ENCODE results near the gene GOLGA8R.
"Not testable (repeated sequence)": the region's sequence is repeated elsewhere in the genome, so short reads cannot be mapped to it uniquely, and the experiment has no call there.

The GOLGA8R gene, protein sequence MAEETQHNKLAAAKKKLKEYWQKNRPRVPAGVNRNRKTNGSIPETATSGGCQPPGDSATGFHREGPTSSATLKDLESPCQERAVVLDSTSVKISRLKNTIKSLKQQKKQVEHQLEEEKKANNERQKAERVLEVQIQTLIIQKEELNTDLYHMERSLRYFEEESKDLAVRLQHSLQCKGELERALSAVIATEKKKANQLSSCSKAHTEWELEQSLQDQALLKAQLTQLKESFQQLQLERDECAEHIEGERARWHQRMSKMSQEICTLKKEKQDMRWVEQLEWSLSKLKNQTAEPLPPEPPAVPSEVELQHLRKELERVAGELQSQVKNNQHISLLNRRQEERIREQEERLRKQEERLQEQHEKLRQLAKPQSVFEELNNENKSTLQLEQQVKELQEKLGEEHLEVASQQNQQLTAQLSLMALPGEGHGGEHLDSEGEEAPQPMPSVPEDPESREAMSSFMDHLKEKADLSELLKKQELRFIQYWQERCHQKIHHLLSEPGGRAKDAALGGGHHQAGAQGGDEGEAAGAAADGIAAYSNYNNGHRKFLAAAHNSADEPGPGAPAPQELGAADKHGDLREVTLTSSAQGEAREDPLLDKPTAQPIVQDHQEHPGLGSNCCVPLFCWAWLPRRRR

DNA sequence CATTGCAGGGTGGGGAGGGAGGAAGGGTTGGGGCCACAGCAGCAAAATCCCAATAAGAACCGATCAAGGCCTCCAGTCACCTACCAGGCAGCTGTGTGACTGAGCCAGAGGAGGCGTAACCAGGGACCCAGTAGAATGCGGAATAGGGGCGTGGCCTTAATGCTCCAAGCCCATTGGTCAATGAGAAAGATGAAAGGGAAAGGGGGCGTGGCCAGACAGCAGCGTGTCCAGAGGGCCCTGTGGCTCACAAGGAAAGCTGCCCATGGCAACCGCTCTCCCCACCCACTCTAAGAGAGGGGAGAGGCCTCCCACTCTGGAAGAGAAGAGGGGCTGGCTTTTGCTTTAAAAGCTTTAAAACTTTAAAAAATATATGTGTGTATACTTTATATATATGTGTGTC is at the start of gene GOLGA8R:
TSS of gene GOLGA8R (minus strand) at position 101 of the 400 bp plus-strand sequence. CDS start at position 3, 98 bp downstream.
- DNase-seq, result not testable (repeated sequence)

DNA sequence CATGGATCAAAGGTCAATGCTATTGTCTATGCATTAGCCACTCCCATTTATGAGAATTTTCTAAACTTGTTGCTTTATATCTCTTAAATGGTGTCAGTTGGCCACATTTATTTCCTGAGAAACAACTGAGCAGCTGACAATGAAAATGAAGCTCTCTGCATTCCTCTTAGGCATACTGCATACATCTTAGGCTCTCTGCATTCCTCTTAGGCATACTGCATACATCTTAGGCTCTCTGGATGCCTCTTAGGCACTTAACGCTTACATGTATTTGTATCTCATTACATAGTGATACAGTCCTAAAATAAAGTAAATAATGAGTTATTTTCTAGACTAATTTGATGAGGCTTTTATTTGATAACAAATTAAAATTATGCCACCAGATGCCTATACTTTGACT is 49.8 kb upstream of the GOLGA8R start:
- not testable (repeated sequence) for DNase-seq

DNA sequence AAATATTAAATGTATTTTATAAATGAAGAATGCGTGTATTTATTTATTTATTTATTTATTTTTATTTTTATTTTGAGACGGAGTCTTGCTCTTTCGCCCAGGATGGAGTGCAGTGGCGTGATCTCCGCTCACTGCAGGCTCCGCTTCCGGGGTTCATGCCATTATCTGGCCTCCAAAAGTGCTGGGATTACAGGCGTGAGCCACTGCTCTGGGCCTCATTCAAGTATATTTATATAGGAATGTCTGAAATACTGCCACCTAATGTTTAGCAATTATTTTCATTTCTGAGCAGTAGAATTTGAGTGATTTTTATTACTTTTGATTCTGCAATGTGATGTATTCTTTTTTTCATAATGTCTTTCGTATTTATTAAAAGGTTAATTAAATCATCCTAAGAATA is 48.1 kb upstream of the GOLGA8R start:
- DNase-seq, result not testable (repeated sequence)

DNA sequence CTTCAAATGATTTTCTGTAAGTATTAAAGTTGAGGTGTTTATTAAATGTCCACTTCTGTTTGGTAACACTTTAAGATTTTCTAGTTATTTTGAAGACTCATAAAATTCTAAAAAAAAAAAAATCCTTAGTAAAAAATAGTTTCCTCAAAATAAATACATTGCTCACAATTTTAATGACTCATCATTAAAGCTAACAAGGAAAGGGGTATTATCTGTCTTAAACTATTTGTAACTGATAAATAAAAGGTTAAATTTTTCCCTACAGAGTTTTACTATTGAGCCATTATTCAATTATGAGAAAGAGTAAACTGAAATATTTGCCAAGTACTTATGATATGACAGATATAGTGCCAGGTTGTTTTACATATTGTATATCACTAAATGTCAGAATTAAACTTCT is 38.6 kb upstream of the GOLGA8R start:
- not testable (repeated sequence) for DNase-seq

DNA sequence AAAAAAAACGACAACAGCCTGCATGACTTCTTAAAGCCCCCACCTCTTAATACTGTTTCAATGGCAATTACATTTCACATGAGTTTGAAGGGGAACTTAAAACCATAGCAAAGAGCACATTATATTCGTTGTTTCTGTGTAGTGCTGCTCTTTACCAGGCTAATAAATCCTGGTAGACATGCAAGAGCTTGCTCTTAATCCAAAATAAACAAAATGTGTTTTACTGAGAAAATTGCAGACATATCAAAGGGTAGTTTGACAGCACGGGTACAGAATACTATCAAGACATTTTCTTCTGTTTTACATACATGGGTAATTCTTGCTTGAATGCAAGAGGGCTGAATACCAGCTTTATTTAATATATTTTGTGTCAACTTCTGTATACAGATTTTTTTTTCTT is 24.3 kb upstream of the GOLGA8R start:
- not testable (repeated sequence) for DNase-seq

DNA sequence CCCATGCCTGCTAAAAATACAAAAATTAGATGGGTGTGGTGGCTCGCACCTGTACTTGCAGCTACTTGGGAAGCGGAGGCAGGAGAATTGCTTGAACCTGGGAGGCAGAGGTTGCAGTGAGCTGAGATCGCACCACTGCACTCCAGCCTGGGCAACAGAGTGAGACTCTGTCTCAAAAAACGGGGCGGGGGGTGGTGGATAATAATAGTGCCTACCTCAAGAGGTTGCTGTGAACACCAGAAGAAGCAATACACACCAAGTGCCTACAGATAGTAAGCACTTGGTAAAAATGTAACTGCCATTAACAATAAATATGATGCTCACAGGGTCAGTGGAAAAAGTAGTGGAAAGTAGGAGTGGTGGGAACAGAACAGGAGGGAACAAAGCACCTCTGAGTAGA is 21.8 kb upstream of the GOLGA8R start:
- DNase-seq, result not testable (repeated sequence)

DNA sequence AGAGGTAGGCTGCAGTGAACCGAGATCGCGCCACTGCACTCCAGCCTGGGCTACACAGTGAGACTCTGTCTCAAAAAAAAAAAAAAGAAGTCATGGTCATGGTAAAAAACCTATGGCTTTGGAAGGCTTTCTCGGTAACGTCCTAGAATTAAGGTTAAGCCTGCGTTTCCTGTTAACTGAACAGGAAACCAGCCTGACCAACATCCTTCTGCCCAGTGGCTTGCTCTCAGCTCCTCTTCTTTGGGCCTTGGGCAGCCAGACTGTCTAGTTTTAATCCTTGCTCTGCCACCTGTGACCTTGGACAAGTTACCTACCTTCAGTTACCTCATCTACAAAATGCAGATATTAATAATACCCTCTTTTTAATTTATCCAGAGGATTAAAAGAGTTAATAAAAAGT is 6.7 kb upstream of the GOLGA8R start:
- not testable (repeated sequence) for DNase-seq

DNA sequence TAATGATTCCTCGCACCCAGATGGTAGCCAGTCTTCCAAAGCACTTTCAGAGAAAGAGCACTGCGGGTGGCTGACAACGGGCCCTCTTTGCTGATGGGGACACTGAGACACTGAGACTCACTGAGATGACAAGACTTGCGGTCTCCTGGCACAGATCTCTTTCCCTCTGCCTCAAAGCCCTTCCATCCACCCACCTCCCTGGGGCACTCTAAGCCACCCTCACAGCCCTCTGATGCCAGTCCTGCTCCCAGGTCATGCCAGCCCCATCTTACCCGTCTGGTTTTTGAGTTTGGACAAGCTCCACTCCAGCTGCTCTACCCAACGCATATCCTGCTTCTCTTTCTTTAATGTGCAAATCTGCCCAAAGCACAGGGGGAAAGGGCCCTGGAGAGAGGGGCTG is 6.4 kb downstream of the GOLGA8R start:
- DNase-seq, result not testable (repeated sequence)

DNA sequence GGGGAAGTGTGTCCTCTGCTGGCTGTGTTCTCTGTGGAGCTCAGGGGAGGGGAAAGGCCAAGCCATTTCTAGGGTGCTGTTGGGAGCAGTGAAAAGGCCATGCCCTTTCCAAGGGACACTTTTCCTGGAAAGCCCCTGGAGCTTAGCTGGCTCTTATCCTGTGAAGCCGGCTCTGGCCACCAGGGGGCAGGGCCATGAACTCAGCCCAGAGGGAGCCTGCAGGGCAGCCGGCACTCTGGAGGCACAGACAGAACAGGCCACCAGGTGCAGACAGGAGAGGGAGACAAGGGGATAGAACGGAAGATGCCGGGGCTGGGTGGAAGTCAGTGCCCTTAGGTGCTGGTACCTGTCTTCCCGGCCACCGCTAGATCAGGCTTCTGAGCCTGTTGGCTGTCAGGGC is 15.1 kb downstream of the GOLGA8R start:
- not testable (repeated sequence) for DNase-seq

DNA sequence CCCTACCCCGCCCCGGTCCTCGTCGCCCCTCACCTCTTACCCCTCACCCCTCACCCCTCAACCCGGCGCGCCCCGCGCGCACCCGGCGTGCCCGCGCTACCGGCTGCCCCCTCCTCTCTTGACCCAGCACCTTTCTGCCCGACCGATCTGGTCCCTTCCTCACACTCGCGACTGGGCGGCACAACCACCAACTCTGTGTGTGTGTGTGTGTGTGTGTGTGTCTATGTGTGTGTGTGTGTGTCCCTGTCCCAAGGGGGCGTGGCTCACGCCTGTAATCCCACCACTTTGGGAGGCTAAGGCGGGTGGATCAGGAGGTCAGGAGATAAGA is 20.4 kb downstream of the GOLGA8R start:
- DNase-seq, result not testable (repeated sequence)

DNA sequence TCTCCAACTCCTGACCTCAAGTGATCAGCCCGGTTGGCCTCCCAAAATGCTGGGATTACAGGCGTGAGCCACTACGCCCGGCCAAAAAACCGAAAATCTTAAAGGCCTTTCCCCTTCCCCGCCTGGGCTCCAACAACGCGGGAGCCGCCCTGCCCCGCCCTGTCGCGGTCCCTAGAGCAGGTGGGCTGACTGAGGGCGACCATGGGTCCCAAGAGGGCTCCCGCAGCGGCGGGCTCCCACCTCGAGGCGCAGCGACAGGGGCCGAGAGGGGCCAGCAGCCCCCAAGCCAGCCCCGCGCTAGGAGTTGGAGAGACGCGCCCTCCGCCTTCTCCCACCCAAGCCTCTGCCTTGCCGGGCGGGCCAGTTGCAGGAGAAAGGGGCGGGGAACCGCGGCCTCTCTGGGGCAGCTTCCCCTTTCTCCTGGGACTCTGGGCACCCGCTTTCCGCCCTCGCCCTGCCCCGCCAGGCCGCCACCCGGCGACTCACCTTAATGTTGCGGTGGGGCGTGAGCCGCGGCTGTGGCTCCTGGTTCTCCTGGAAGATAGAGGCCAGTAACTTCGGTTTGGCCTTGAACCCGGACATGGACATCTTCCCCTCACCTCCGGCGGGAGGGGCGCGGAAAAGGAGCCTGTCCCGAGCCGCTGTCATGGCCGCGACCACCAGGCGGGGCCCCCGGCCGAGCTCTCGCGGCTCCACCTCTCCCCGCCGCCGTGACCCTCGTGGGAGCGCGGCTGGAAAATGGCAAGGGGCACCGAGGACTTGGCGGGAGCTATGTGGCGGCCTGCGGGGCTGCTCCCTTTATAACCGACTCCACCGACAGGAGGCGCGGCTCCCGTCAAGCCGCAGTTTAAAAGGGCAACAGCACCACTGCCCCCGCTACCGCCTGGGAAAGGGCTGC is 21.0 kb downstream of the GOLGA8R start, which contains the start of gene CHRFAM7A:
TSS of gene CHRFAM7A (minus strand) at position 775 of the 898 bp plus-strand sequence. CDS start 10,189 bp downstream, outside the sequence.
- not testable (repeated sequence) for DNase-seq

DNA sequence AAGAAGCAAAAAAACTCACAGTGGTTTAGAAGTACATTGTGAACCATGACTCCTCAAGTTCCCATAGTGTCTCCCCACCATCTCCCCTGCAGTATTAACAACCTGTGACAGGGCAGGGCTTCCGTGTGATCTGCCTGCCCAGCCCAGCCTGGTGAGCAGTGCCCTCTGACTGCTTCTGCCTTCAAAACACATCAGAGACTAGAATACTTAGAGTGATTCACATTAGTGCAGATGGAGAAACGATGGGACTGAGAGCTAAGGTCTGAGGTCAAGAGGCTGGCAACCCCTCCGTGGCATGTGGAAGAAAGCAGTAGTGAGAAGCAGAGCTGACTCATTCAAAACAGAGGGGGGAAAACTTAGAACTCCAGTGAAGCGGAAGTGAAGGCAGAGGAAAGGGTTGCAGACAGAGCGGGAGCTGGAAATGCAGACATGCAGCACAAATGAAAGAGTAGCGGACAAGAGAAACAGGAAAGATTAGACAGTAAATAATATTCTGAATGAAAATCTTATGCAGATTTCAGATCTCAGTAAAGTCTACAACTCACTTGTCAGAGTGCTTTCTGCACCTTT is 27.7 kb downstream of the GOLGA8R start:
- not testable (repeated sequence) for DNase-seq

DNA sequence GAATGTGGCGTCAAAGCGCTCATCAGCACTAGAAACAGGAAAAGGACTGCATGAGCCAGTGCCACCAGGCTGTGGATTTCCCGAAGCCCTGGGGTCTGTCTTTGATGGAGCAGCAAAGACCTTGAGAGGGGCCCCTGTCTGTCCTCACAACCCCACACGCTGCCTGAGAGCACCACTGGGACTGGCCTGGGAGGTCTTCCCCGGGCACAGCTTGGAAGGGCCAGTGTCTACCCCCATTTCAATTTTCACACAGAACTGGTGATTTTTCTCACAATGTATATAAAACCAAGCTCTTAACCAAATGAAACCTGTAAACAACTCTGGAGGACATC is 37.0 kb downstream of the GOLGA8R start:
- DNase-seq, result not testable (repeated sequence)

DNA sequence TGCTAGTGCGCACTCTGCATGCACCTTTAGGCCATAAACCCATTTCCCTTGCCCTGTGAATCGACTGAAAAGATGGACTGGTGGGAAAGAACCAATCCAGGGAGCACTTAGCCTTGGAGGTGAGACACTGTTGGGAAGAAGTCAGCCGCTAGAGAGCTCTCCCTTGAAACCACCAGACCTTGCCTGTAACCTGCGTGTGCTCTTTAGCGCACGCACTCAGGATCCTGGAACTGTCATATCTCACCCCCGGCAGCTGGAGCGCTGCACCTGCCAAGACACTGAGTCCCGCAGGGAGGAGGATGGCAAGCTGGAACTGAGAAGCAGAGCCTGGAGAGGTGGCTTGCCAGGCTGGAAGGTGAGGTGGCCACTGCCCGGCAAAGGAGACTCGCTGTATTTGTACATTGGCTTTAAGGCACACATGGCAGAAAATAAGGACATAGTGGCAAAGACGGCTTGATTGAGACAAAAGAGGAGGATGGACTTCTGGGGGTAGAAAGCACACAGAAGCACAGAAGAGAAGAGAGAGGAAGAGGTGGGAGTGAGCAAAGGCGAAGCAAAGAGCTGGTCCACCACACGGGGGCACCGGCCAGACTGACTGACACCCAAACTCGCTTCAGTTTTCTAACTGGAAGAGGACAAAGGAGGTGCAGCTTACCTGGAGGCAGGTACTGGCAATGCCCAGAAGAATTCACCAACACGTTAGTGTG is 37.5 kb downstream of the GOLGA8R start:
- not testable (repeated sequence) for DNase-seq

DNA sequence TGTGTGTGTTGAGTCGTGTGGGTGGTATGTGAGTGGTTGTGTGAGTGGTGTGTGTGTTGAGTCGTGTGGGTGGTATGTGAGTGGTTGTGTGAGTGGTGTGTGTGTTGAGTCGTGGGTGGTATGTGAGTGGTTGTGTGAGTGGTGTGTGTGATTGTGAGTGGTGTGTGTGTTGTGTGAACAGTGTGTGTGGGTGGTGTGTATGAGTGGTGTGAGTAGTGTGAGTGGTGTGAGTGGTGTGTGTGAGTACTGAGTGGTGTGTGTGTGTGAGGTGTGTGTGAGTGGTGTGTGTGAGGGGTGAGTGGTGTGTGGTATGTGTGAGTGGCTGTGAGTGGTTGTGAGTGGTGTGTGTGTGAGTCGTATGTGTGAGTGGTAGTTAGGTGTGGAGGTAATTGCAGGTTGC is 38.2 kb downstream of the GOLGA8R start:
- not testable (repeated sequence) for DNase-seq

DNA sequence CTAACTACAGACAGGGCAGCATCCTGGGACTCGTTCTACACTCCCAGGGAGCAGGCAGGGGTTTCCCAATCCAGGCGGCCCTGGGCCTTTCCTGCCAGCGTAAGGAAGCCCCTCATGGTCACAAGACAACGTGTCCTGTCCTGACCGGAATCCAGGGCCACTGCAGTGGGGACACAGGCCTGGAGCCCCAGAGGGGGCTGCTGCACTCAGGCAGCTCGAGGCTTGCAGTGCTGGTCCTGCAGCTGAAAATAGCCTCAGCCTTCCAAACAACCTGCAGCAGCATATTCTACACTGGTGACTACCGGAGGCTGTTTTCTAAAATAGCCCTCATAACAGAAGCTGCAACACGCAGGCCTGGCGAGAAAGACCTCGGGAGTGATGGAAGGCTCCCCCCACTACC is 39.2 kb downstream of the GOLGA8R start:
- not testable (repeated sequence) for DNase-seq

DNA sequence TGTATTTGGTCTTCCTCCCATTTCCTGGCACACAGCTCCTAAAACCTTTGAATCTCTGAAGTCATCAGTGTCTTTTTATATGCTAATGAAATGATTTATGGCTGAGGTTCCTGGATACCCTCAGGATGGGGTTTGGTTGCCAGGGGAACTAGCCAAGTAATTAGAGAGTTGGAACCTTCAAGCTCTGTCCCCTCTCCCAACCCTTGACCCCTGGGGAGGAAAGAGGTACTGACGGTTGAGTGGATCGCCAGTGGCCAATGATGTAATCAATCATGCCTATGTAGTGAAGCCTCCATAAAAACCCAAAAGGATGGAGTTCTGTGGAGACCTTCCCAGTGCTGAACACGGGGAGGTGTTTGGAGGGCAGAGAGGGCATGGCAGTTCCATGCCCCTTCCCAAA is 45.8 kb downstream of the GOLGA8R start:
- not testable (repeated sequence) for DNase-seq

DNA sequence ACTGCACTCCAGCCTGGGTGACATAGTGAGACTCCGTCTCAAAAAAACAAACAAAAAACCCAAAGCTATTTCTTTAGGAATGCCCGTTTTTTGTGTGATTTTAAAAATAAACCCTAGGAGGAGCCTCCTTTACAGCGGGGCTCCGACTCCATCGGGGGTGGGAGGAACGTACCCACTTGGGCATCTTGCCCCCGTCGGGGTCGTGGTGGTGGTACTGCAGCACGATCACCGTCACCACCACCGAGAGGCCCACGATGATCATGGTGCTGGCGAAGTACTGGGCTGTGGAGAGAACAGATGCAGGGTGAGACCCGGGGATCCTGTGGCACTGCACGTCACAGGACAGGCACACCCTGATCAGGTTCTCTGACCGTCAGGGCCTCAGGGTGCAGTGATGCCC is 46.8 kb downstream of the GOLGA8R start:
- DNase-seq, result not testable (repeated sequence)

DNA sequence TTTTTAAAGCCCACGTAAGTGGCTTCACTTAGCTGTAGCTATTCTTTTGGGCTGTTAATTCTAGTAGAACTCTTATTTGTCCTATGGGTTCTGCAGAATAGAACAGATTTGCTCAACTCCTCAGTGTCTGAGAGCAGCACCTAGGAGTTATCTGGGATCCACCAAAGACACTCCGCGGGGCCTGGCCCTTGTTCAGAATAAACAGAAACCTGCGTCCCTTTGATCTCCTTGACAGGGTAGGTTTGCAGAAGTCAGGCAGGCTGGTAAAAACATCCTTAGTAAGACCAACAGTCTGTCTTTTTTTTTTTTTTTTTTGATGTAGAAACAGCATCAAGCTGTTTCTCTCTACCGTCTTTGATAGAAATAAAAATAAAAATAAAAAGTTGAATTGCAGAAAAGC is 52.7 kb downstream of the GOLGA8R start:
- not testable (repeated sequence) for DNase-seq

DNA sequence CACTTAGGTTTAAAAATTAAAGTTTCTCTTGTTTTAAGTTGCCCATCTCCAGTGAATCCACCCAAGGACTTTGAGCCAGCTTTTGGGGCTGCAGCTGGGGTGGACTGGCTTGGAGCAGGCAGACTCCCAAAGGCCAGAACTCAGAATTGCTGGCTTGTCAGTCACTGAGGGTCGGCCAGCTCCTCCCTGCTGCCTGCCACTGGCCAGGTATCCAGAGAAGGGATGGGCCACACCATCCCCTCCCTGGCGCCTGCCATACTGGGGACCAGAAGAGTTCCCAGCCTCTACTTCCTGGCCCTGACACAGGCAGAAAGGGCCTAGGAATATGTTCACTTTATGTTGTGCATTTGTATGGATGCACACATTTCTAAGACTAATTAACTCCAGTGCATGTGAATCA is 53.1 kb downstream of the GOLGA8R start:
- DNase-seq, result not testable (repeated sequence)

DNA sequence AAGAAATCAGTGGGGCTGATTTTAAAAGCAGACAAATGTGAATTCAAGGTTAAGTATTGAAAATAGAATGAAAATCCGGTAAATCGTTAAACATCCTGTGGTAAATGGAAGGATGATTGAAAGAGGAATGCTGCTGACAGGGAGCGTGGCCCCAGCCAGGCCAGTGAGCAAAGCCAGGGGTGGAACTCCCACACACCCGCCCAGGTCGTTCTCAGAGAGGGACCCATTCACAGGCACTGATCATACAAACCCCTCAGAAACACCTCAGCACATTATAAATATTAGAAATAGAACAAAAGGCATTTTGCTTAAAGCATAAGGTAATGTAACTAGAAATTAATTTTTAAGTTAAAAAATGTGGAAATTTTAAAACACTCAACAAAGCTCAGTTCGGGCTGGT is 59.0 kb downstream of the GOLGA8R start:
- not testable (repeated sequence) for DNase-seq

Data from SIG-M5 (cell line).